Upper lobe of left lung (tissue), 6 donors: Measurements from ENCODE around the gene LDLRAD2. TPM values are rescaled to one million over a fixed set of nuclear protein-coding genes. Genes with fewer than 3 reads are reported as not detected.

Experiments used
- ATAC-seq, 2 donors: fragments of 200-7000 bp; cut with Tn5 transposase; one replicate each; pipeline ENCODE4 v1.9.1; 2022; ENCODE audit warnings: mild to moderate bottlenecking in 2 of 2, moderate library complexity in 2 of 2; ENCODE audit not compliant: low FRiP score in 2 of 2
- DNase-seq, 2 donors: peaks; one replicate each; pipeline ENCODE4 v3.0.0-alpha.2; 2019 to 2020
- H3K27ac ChIP-seq, 4 donors: fragments of 200-600 bp; sonication (generic); one replicate each; pipeline ENCODE4 v1.5.1; 2016 to 2019
- H3K27me3 ChIP-seq, 4 donors: fragments of 200-600 bp; sonication (generic); one replicate each; pipeline ENCODE4 v1.5.1; 2017 to 2019
- H3K36me3 ChIP-seq, 4 donors: fragments of 200-600 bp; sonication (generic); one replicate each; pipeline ENCODE4 v1.5.1; 2016 to 2019
- H3K4me1 ChIP-seq, 4 donors: fragments of 200-600 bp; sonication (generic); one replicate each; pipeline ENCODE4 v1.5.1; 2018 to 2019
- H3K4me3 ChIP-seq, 4 donors: fragments of 200-600 bp; sonication (generic); one replicate each; pipeline ENCODE4 v1.5.1; 2017 to 2019; ENCODE audit warnings: mild to moderate bottlenecking in 2 of 4, moderate library complexity in 1 of 4
- H3K9me3 ChIP-seq, 4 donors: fragments of 200-600 bp; sonication (generic); one replicate each; pipeline ENCODE4 v1.5.1; 2018 to 2019
- CTCF ChIP-seq, 6 experiments: fragments of 450-650 bp in 4 of 6; fragments of 200-600 bp in 2 of 6; sonication (generic) in 2 of 6; IDR thresholded peaks; one replicate each; pipeline ENCODE4 v1.5.1; 2016 to 2019; ENCODE audit warnings: antibody characterized with exemption in 6 of 6
- EP300 ChIP-seq, 4 donors: sonication (generic); formaldehyde crosslinking; IDR thresholded peaks; one replicate each; pipeline ENCODE4 v1.5.1; 2017; ENCODE audit warnings: antibody characterized with exemption in 4 of 4, control low read depth in 2 of 4
- POLR2A ChIP-seq, 4 donors: fragments of 450-650 bp; IDR thresholded peaks; one replicate each; pipeline ENCODE4 v1.5.1; 2016 to 2017; ENCODE audit warnings: antibody characterized with exemption in 4 of 4, mild to moderate bottlenecking in 2 of 4
- POLR2AphosphoS5 ChIP-seq, 2 donors: sonication (generic); formaldehyde crosslinking; IDR thresholded peaks; one replicate each; pipeline ENCODE4 v1.5.1; 2017; ENCODE audit warnings: antibody characterized with exemption in 2 of 2
- WGBS, 2 donors: methylation state at CpG; one replicate each; pipeline ENCODE4 v1.1.5; 2017 to 2018; 5-methylcytosine and 5-hydroxymethylcytosine counted together
- total RNA-seq, 6 donors: library from RNA; depleted of rRNA in 4 of 6; stranded (reverse); fragments of >200 nt in 4 of 6; gene quantifications; one replicate each; pipeline versions ENCODE4 v1.1.0 to v1.2.1, GENCODE V29; 2016 to 2021
- donor health status: DM: no; HTN: no; CAD: no; lungs with moderate emphysema.
- donor health status: DM: no; HTN: yes; CAD: no; lungs with severe emphysema.

Gene LDLRAD2
- total RNA-seq, 6 donors from 2014 or later, result 0.24 to 0.59 (median 0.34) TPM; not detected in 3

DNA sequence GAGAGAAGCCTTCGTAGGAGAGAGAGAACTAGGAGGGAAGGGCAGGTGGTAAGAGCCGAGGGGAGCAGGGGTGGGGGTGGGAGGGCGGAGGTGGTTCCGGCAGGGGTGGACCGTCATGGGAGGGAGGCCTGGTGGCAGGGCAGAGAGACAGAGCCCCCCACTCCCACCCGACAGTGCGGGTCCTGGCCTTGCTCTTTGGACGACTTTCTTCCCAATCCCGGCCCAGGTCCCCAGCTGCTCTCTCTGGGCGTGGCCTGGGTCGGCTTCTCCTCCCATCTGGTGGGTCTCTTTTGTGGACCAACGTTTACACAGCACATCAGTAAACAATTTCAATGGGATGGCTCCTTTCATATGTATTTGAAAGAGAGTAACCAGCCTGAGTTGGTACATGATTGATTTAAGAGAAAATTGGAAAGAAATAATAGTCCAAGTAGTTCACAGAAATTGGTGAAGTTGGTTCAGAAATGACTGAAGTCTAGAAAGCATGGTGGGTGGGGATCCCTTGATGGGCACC, 56.9 kb downstream of the LDLRAD2 start:
- no peaks in the 10 kb centered on the region for H3K9me3 ChIP-seq
- TF ChIP-seq POLR2A (IDR thresholded peaks at IDR 0.05) (no peak), CTCF (IDR thresholded peaks at IDR 0.05) (no peak), POLR2AphosphoS5 (IDR thresholded peaks at IDR 0.05) (no peak), EP300 (IDR thresholded peaks at IDR 0.05) (no peak)
- 83 to 89% methylated on average over 11 to 12 of the region's 12 CpGs for WGBS, 2 donors
- DNase-seq, result no peak
- peaks cover 7 to 76% (median 42%) of the 10 kb centered on the region in 4 donors for H3K36me3 ChIP-seq
- no peak overlapping the region for H3K4me3 ChIP-seq
- H3K27me3 ChIP-seq, result no peaks in the 10 kb centered on the region
- H3K4me1 ChIP-seq, result peaks cover 0 to 10% (median 6%) of the 10 kb centered on the region in 4 donors
- ATAC-seq, result no peak
- peak overlapping the region in 1 of 4 donors; percentile 34 for H3K27ac ChIP-seq

DNA sequence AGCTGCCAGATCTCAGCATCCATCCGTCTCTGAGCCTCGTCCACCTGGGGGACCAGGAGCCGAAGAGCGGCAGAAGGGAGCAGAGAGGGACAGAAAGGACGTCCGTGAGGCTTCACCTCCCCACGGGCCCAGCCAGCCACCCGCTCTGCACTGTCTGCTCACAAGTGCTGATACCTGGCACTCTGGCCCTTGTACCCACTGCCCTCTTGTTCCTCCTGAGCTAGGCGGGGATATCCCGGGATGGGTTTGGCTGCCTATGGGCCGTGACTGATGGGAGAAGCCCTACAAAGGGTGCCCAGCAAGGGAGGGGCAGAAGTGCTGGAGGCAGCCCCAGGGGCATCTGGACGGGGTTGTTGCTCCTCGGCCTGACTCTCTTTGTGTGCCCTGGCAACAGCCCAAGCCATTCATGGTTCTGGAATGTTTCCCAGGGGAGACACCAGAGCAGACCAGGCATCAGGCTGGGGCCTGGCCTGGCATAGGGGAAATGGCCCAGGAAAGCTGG, 57.6 kb downstream of the LDLRAD2 start:
- H3K4me3 ChIP-seq, result no peak overlapping the region
- H3K27me3 ChIP-seq, result no peaks in the 10 kb centered on the region
- TF ChIP-seq EP300 (IDR thresholded peaks at IDR 0.05) (no peak), CTCF (IDR thresholded peaks at IDR 0.05) (no peak), POLR2AphosphoS5 (IDR thresholded peaks at IDR 0.05) (no peak), POLR2A (IDR thresholded peaks at IDR 0.05) (no peak)
- ATAC-seq (peak in 1 of 2 donors; percentile 49), DNase-seq (peak; percentile 59 to 63)
- peaks cover 0 to 10% (median 6%) of the 10 kb centered on the region in 4 donors for H3K4me1 ChIP-seq
- H3K36me3 ChIP-seq, result peaks cover 10 to 76% (median 42%) of the 10 kb centered on the region in 4 donors
- WGBS, 2 donors, result 68 to 91% methylated on average over 4 to 13 of the region's 13 CpGs
- peak overlapping the region in 1 of 4 donors; percentile 34 for H3K27ac ChIP-seq
- no peaks in the 10 kb centered on the region for H3K9me3 ChIP-seq

GRCh38 chr1:21870611-21871010, 58.5 kb downstream of the LDLRAD2 start:
- H3K27me3 ChIP-seq, result no peaks in the 10 kb centered on the region
- peaks cover 12 to 76% (median 40%) of the 10 kb centered on the region in 4 donors for H3K36me3 ChIP-seq
- peak in 1 of 2 donors; percentile 78 for DNase-seq
- H3K27ac ChIP-seq, result no peak overlapping the region
- H3K4me3 ChIP-seq, result no peak overlapping the region
- no peaks in the 10 kb centered on the region for H3K9me3 ChIP-seq
- no peak for ATAC-seq
- peaks cover 0 to 10% (median 6%) of the 10 kb centered on the region in 4 donors for H3K4me1 ChIP-seq
- TF ChIP-seq EP300 (IDR thresholded peaks at IDR 0.05), result no peak
- WGBS, 2 donors, result 96 to 97% methylated on average over 6 to 15 of the region's 15 CpGs

DNA sequence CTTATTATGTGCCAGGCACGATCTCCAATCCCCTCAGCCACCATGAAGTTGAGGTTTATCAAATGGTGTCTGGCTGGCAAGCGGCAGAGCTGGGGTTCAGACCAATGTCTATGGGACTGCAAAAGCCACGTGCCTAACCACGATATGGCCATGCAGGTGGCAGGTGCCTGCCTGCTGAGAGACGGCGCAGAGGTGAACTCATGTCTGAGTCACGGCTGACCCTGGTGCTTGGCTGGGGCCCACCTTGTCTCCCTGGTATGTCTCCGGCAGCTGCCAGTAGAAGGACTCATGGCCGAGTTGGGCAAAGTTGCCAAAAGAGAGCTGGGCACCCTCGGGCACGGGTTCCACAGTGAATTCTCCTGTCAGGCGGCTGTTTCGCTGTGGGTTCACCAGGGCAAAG, 59.9 kb downstream of the LDLRAD2 start:
- Histone ChIP-seq H3K4me1 (peaks cover 0 to 10% (median 6%) of the 10 kb centered on the region in 4 donors), H3K27me3 (no peaks in the 10 kb centered on the region), H3K4me3 (no peak overlapping the region), H3K27ac (no peak overlapping the region), H3K9me3 (no peaks in the 10 kb centered on the region), H3K36me3 (peaks cover 20 to 83% (median 49%) of the 10 kb centered on the region in 4 donors)
- ATAC-seq, result no peak
- WGBS, 2 donors, result 82 to 90% methylated on average over 11 to 12 of the region's 13 CpGs
- no peak for TF ChIP-seq POLR2A (IDR thresholded peaks at IDR 0.05)
- TF ChIP-seq EP300 (IDR thresholded peaks at IDR 0.05), result no peak
- no peak for TF ChIP-seq CTCF (IDR thresholded peaks at IDR 0.05)
- no peak for TF ChIP-seq POLR2AphosphoS5 (IDR thresholded peaks at IDR 0.05)
- no peak for DNase-seq

GRCh38 chr1:21872445-21873079, 60.5 kb downstream of the LDLRAD2 start:
- TF ChIP-seq EP300 (IDR thresholded peaks at IDR 0.05), result no peak
- Histone ChIP-seq H3K36me3 (peaks cover 20 to 86% (median 49%) of the 10 kb centered on the region in 4 donors), H3K4me1 (peaks cover 0 to 10% (median 6%) of the 10 kb centered on the region in 4 donors)

More at GRCh38 chr1:21872445-21873079, 60.5 kb downstream of the LDLRAD2 start:
- H3K27ac ChIP-seq, result no peak overlapping the region
- DNase-seq (no peak), ATAC-seq (no peak)
- H3K4me3 ChIP-seq, result no peak overlapping the region
- no peaks in the 10 kb centered on the region for H3K9me3 ChIP-seq
- H3K27me3 ChIP-seq, result no peaks in the 10 kb centered on the region
- WGBS, 2 donors, result 93 to 94% methylated on average over 6 to 16 of the region's 17 CpGs
